ENCODE measurements around the gene FXYD7. TPM values are rescaled to one million over a fixed set of nuclear protein-coding genes. Genes with fewer than 3 reads are reported as not detected.

The FXYD7 gene
- total and polyA plus RNA-seq, 9 of the 15 experiments (the other 6 are each of a cell fraction or from before 2014, with no cell fraction given), result 0.10 to 0.80 (median 0.31) TPM; not detected in 3

DNA sequence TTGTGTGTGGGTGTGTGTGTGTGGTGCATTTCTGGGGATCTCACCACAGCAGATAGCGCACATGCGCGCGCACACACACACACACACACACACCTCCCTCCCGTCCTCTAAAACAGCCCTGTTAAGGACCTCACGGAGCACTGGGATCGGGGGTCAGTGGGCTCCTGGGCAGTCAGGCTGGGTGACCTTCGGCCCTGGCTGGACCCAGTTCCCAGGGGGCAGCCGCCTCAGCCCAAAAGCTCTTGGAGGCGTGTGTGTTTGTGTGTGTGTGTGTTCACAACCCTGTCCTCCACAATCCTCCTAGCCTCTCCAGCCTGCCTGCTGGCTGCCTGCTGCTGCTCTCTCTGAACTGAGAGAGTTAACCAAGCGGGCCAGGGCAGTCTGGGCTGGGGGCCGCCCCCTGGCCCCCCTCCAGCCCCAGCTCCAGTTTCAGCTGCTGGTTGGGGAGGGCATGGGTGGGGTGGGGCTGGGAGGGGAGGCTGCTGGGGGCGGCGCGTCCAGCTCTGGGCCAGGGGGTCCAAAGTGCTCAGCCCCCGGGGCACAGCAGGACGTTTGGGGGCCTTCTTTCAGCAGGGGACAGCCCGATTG lies 4.7 kb upstream of the FXYD7 start, which contains the start of gene FXYD1:
FXYD1 (plus strand) TSS at position 520 of the 588 bp plus-strand sequence. CDS start 1,256 bp downstream, outside the sequence.
- POLR2A ChIA-PET, result interaction anchor here (0.6 to 1.0 kb wide), 2 partner anchors 42 to 87 kb away, joined by 3 read pairs; no protein-coding TSS in a partner anchor
- H3K4me3 ChIP-seq, result no peak within 1 kb of the TSS
- BruUV-seq (replicated peaks), result no TSS peak

More for the DNA sequence above, 4.7 kb upstream of the FXYD7 start, which contains the start of gene FXYD1:
- H3K9me1 ChIP-seq (ENCODE audit: control insufficient read depth, insufficient read depth, low read length), result no peaks in the 10 kb centered on the region
- TF ChIP-seq NRF1 (conservative IDR thresholded peaks at IDR 0.05 in 1 of 2, IDR thresholded peaks at IDR 0.05 in 1 of 2) (peak in 1 of 2 experiments; percentile 29; a peak in 2 of 4 replicates), POLR2G (IDR thresholded peaks at IDR 0.05; ENCODE audit: low read depth, low read length) (peak; percentile 33; the same call in 1 of the 2 replicates), ZNF3 (CRISPR knock-in tag; IDR thresholded peaks at IDR 0.05) (no peak)
- TF ChIP-seq, protein P1, sequence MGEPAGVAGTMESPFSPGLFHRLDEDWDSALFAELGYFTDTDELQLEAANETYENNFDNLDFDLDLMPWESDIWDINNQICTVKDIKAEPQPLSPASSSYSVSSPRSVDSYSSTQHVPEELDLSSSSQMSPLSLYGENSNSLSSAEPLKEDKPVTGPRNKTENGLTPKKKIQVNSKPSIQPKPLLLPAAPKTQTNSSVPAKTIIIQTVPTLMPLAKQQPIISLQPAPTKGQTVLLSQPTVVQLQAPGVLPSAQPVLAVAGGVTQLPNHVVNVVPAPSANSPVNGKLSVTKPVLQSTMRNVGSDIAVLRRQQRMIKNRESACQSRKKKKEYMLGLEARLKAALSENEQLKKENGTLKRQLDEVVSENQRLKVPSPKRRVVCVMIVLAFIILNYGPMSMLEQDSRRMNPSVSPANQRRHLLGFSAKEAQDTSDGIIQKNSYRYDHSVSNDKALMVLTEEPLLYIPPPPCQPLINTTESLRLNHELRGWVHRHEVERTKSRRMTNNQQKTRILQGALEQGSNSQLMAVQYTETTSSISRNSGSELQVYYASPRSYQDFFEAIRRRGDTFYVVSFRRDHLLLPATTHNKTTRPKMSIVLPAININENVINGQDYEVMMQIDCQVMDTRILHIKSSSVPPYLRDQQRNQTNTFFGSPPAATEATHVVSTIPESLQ (CRISPR knock-in tag; IDR thresholded peaks at IDR 0.05), result no peak
- TF ChIP-seq, protein P2, sequence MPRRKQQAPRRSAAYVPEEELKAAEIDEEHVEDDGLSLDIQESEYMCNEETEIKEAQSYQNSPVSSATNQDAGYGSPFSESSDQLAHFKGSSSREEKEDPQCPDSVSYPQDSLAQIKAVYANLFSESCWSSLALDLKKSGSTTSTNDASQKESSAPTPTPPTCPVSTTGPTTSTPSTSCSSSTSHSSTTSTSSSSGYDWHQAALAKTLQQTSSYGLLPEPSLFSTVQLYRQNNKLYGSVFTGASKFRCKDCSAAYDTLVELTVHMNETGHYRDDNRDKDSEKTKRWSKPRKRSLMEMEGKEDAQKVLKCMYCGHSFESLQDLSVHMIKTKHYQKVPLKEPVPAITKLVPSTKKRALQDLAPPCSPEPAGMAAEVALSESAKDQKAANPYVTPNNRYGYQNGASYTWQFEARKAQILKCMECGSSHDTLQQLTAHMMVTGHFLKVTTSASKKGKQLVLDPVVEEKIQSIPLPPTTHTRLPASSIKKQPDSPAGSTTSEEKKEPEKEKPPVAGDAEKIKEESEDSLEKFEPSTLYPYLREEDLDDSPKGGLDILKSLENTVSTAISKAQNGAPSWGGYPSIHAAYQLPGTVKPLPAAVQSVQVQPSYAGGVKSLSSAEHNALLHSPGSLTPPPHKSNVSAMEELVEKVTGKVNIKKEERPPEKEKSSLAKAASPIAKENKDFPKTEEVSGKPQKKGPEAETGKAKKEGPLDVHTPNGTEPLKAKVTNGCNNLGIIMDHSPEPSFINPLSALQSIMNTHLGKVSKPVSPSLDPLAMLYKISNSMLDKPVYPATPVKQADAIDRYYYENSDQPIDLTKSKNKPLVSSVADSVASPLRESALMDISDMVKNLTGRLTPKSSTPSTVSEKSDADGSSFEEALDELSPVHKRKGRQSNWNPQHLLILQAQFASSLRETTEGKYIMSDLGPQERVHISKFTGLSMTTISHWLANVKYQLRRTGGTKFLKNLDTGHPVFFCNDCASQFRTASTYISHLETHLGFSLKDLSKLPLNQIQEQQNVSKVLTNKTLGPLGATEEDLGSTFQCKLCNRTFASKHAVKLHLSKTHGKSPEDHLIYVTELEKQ (CRISPR knock-in tag; IDR thresholded peaks at IDR 0.05), result no peak
- in situ Hi-C loops (cut with MboI) (loop anchor here (10.0 kb wide), 1 partner anchor 304 kb away; no protein-coding TSS in a partner anchor), intact Hi-C loops (cut with micrococcal nuclease) (loop anchor here (5.0 kb wide), 1 partner anchor 166 kb away; no protein-coding TSS in a partner anchor)
- H3K36me3 ChIP-seq (ENCODE audit: control insufficient read depth, insufficient read depth, low read length), result no peaks in the 10 kb centered on the region
- 0 out of 2 replicates have a peak, but pooled peaks cover 4% of the 10 kb centered on the region for H4K20me1 ChIP-seq (replicated peaks; ENCODE audit: control insufficient read depth, insufficient read depth, low read length)
- H3K27me3 ChIP-seq (ENCODE audit: control insufficient read depth in 2 of 2, insufficient read depth in 2 of 2, low read length in 2 of 2), result peaks cover 0 to 9% of the 10 kb centered on the region in 2 experiments; a peak in 4 of 5 replicates
- 41% methylated on average over 6 of the region's 18 CpGs for WGBS (ENCODE audit: insufficient coverage, low coverage, missing lambda C conversion rate)
- H3K4me1 ChIP-seq (replicated peaks in 1 of 2; ENCODE audit: control insufficient read depth in 2 of 2, insufficient read depth in 2 of 2, low read length in 2 of 2), result peaks cover 16 to 56% of the 10 kb centered on the region in 2 experiments
- H2AFZ ChIP-seq (ENCODE audit: low read depth, low read length), result no peak within 1 kb of the TSS
- CTCF ChIA-PET (ENCODE audit: low intra/inter-chr PET ratio), result no interaction called here
- FAIRE-seq (no peak), ATAC-seq (no peak), DNase-seq (ENCODE audit: extremely low read depth in 1 of 4, low spot score in 3 of 4) (no peak)
- no peak within 1 kb of the TSS for H3K4me2 ChIP-seq (ENCODE audit: insufficient read depth, low read length)
- no peaks in the 10 kb centered on the region for H3K9me3 ChIP-seq (replicated peaks; ENCODE audit: control insufficient read depth, insufficient read depth, low read depth, low read length)
- peak within 1 kb of the TSS in 1 of 2 experiments; percentile 65; a peak in 2 of 4 replicates for H3K9ac ChIP-seq (ENCODE audit: insufficient read depth in 1 of 2, low read depth in 2 of 2, low read length in 2 of 2)
- H3K79me2 ChIP-seq (ENCODE audit: control insufficient read depth, insufficient read depth, low read length), result no peaks in the 10 kb centered on the region
- H3K27ac ChIP-seq (ENCODE audit: extremely low read depth, low read depth, low read length), result no peak within 1 kb of the TSS
